ENCODE measurements around the gene ZNF281.

DNA sequence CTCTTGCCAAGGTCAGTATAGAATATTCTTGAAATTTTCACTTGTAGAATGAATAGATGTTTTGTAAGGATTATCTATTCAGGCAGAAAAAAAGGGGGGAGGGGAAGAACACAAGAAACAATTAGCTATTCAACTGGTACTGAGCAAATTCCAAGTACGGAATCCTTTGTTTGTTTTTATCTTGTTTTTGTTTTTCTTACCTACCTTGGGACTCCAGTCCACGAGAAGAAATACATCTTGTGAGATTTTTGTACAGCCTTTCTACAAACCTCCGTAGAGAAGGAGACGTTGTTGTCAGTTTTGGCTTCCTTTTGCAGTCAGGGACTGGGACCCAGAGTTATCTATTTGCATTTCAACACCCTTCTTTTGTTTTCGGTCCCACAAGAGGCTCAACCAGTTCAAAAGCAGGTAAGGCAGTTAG lies 36.0 kb downstream of the ZNF281 start:
- TF ChIP-seq, protein P1, sequence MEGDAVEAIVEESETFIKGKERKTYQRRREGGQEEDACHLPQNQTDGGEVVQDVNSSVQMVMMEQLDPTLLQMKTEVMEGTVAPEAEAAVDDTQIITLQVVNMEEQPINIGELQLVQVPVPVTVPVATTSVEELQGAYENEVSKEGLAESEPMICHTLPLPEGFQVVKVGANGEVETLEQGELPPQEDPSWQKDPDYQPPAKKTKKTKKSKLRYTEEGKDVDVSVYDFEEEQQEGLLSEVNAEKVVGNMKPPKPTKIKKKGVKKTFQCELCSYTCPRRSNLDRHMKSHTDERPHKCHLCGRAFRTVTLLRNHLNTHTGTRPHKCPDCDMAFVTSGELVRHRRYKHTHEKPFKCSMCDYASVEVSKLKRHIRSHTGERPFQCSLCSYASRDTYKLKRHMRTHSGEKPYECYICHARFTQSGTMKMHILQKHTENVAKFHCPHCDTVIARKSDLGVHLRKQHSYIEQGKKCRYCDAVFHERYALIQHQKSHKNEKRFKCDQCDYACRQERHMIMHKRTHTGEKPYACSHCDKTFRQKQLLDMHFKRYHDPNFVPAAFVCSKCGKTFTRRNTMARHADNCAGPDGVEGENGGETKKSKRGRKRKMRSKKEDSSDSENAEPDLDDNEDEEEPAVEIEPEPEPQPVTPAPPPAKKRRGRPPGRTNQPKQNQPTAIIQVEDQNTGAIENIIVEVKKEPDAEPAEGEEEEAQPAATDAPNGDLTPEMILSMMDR (IDR thresholded peaks at IDR 0.05), result no peak
- TF ChIP-seq POLR2A (IDR thresholded peaks at IDR 0.05), result no peak

Measured in uterus (tissue), 2 donors.